HPDE6-E6E7 (cell line): Measurements from ENCODE around the gene DEPDC1.
"Not testable (repeated sequence)": the region's sequence is repeated elsewhere in the genome, so short reads cannot be mapped to it uniquely, and the experiment has no call there.

Experiments
- DNase-seq: peaks from one replicate; pipeline ENCODE4 v3.0.0; 2011; ENCODE audit warnings: missing footprints; ENCODE audit errors: extremely low spot score

Gene DEPDC1, protein sequence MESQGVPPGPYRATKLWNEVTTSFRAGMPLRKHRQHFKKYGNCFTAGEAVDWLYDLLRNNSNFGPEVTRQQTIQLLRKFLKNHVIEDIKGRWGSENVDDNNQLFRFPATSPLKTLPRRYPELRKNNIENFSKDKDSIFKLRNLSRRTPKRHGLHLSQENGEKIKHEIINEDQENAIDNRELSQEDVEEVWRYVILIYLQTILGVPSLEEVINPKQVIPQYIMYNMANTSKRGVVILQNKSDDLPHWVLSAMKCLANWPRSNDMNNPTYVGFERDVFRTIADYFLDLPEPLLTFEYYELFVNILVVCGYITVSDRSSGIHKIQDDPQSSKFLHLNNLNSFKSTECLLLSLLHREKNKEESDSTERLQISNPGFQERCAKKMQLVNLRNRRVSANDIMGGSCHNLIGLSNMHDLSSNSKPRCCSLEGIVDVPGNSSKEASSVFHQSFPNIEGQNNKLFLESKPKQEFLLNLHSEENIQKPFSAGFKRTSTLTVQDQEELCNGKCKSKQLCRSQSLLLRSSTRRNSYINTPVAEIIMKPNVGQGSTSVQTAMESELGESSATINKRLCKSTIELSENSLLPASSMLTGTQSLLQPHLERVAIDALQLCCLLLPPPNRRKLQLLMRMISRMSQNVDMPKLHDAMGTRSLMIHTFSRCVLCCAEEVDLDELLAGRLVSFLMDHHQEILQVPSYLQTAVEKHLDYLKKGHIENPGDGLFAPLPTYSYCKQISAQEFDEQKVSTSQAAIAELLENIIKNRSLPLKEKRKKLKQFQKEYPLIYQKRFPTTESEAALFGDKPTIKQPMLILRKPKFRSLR

DNA sequence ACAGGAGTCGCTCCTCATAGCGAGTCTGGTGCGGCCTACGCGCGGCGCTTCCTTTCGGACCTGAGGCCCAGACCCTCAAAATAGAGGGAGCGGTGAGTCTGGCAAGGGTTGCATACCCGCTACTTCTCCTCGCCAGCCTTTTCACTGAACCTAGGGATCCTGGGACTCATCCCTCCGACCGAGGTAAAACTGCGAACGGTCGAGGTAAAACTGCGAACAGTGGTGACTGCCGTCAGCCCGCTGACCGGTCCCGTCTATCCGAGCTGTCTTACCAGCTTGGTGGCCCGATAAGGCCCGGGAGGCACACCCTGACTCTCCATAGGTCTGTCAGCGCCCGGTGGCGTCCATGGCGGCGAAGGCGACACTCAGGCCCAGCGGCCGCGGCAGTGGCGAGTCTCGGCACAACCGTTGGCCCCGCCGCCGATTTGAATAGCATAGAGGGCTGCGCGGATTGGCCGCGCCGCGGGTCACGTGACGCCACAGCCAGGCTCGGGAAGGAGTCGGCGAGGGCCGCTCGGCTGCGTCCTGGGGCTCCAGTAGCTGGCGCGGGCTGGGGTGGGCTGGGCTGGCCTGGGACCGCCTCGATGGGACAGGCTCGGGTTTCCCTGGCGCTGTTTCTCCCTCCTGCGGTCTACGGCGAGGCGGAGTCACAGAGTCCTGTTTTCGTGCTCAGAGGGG is at the start of gene DEPDC1:
Gene DEPDC1 (minus strand): TSS at position 403 of the 678 bp plus-strand sequence. CDS start 83 bp downstream, at position 320.
- peak; percentile 93 for DNase-seq

DNA sequence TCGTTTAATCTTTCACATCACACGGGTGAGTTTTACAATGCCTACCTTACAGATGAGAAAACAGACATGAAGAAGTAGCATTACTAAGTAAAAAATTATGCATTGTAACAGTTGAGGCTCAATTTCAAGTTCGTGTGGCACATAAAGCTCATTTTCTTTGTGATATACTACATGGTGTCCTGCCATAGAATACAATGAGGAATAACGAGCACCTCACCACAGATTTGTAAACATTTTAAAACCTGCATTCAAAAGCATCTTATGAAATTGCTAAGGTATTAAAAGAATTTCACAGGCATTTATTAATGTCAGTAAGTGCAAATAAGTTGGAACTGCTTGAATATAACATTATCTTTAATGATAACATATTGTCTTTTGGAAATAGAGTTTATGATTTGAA is 47.8 kb upstream of the DEPDC1 start:
- DNase-seq: no peak

DNA sequence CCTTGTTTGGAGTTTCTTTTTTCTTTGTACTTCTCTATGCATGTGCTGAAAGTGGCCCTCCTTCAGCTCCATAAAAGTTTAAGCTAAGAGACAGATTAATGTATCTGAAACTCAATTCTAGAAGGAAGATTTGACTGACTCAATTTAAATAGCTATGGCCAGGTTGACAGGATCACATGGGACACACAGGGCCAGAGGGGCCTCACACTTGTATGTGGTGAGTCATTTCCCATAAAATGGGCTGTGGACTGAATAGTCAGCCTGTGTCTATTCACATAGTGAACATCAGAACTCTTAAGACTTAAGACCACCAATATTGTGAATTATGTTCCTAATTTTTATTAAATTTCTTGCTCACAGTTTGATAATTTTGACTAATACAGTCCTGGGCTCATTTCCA is 45.7 kb upstream of the DEPDC1 start:
- DNase-seq: no peak

DNA sequence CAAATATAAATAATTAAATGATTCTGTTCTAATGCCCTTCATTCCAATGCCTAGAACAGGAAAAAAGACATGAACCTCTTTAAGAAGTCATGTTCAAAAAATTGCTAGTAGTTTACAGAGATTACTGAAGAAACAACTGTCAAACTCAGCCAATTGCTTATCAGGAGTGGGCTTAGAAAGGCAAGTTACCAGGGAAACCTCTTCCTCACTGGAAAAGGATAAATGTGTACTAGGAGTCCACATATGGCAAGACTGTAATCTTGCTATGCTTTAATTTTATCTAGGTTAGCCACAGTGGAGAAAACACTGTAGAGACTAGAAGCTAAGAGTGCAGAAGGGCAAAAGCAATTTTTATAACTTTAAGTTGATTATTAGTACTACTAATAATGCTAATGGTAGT is 42.1 kb upstream of the DEPDC1 start:
- no peak for DNase-seq

DNA sequence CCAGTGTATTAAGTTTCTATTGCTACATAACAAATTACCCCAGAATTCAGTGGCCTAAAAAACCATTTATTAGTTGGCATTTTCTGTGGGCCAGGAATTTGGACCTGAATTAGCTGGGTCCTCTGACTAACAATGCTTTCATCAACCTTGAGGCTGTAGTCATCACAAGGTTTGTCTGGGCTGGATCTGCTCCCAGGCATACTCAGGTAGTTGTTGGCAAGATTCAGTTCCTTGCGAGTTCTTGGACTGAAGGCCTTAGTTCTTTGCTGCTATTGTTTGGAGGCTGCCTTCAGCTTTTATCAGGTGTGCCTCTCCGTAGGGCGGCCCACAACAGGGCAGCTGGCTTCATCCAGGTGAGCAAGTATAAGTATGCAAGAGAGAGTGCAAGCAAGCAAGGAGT is 31.4 kb upstream of the DEPDC1 start:
- peak; percentile 48 for DNase-seq

DNA sequence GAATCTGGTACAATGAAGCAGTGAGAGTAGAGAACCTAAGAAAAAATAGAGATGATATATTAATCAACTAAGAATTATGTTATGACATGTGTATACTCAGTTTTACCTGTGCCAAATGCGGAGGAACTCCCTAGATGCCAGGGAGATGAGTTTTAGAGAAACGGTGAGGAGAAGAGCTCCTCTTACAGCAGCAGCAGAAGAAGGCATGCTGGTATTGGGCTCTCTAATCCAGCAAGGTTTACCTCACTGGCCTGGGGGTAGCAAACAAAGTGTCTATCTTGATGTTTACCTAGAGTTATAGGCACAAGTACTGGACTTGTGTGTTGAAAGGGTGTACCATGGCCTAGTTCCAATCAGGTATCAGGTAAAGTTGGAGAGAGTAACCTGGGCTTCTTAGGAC is 28.9 kb upstream of the DEPDC1 start:
- DNase-seq: no peak

DNA sequence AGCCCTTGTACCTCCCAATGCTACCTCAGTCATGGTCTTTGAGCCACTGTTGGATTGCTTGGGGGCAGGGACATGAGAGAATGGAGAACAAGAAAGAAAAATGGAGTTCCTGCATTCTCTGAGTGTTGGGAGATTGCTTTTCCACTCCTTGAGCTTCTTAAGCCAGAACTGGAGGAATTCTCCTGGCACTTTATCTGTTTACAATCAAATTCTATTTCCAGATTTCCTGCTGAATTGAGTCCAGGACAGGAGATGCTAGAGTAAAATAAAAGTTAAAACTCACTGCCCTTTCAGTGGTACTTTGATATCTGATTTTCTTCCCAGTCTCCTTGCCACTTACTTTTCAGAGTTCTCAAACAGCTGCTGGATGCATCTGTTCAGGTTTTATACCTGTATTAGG is 24.4 kb upstream of the DEPDC1 start:
- DNase-seq: no peak

DNA sequence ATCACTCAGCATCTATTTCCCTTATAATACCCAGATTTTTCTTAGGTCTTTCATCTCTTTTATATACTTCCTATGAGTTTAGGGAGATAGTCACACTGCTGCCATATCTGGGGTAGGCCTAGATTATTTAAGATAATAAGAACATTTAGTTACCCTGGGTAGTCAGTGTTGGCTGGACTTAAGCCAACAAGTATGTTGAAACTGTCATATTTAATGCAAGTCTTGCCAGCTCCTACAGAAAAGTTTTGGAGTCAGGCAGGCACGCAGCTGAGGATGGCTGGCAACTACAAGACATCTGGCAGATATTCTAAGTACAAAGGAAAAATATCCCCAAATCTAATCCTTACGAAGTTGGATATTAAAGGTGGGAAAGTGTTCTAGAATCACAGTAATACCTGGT is 19.2 kb upstream of the DEPDC1 start:
- no peak for DNase-seq

DNA sequence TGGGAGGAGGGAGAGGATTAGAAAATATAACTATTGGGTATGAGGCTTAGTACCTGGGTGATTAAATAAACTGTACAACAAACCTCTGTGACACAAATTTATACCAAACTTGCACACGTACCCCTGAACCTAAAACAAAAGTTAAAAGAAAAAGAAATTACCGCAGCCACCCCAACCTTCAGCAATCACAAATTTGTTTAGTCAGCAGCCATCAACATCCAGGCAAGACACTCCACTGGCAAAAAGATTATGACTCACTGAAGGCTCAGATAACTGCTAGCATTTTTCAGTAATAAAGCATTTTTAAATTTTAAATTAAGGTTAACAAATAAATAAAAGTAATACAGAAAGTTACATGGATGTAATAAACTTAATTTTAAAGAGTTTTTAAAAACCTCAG is 14.4 kb upstream of the DEPDC1 start:
- DNase-seq: no peak

DNA sequence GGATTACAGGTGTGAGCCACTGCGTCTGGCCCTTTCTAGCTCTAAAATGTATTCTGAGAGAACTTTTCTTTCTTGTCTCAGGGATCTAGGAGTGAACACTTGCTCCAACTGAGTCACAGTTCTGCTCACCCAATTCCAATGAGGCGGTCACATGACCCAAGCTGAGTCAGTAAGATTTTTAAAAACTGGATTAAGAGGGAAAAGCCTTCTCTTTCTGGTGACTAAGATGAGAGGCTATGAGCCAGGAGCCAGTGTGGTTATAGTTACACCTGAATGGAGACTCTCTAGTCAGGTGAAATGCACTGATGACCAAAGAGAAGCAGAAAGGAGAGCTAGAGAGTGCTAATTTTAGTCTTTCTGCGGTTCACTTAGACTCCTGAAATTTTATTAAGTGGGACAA is 9.5 kb upstream of the DEPDC1 start:
- no peak for DNase-seq

DNA sequence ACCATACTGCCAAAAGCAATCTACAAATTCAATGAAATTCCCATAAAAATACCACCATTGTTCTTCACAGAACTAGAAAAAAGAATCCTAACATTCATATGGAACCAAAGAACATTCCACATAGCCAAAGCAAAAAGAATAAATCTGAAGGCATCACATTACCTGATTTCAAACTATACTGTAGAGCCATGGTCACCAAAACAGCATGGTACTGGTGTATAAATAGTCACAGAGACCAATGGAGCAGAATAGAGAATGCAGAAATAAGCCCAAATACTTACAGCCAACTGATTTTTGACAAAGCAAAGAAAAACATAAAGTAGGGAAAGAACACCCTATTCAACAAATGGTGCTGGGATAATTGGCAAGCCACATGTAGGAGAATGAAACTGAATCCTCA is 6.2 kb upstream of the DEPDC1 start:
- DNase-seq: no peak

DNA sequence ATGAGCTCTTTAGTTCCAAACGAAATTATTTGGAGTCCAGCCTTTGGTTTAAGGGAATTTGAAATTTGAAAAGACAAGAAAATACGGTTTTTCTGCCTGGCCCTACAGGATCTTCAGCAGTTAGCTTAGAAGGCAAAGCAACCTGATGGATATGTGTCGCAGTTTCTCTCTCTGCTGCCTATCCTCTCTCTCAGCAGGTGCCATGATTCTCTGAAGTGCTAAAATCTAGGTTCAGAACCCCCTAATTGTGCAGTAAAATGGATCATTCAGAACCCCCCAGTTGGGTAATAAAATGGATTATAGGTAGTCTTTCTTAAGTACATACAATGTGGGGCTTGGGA is 446 bp upstream of the DEPDC1 start:
- DNase-seq: no peak

DNA sequence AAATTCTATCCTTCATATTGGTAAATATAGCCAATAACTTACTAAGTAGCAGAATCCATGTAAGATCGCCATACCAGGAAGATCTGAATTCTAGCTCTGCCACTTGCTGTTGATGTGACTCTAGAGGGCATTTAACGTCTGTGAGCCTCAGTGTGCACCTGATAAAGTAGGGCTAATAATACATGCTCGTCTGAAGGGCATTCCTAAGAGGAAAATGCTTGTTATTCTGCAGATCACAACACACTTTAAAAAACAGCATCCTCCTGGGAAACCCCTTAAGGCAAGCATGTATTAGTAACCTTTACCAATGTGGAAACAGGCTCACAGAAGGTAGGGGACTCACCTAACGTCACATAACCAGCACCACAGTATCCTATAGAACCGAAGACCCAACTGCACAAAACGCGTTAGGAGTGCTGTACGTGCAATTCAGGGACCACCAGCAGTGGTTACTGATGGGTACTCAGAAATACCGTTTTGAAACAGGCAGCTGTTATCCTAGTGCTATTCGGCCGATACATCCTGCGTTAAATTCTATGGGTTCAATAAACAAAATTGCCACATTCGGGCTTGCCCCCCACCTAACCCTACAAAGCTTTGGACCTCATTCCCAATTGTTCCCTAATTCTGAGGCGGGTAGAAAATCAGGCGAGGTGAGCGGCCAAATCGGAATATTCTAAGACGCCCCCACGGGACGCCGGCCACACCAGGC is 758 bp downstream of the DEPDC1 start:
- DNase-seq: peak; percentile 38

DNA sequence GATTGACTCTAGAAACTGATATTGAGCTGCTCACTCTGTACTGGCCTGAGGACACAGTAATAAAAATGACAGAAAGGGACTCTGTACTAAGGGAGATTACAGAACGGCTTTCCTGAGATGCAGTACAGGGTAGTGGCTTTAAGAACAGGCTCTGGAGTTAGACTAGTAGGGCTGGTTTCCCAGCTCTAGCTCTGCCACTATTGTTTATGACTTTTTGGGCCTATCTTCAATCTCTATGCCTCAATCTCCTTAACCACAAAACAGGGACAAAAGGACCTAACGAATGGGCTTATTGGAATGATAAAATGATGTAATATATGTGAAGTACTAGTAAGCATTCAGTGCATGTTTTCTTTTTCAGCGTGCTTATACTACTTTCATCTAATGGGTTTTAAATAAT is 1.4 kb downstream of the DEPDC1 start:
- DNase-seq: no peak

DNA sequence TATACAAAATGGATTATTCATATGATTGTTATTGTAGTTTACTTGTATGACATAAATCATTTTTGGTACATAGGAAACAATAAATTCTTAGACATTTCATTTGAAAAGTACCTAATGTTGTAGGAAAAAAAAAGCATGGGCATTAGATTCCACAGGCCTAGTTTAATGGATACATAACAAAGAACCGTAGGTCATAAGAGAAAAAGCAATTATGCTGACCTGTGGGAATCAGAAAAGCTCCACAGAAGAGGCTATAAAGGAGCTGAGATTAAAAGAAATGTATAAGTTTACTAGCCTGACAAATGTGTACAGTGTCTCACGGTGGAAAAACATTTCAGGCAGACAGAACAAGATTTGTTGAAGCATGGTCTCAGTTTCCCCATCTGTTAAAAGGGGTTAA is 3.7 kb downstream of the DEPDC1 start:
- no peak for DNase-seq

DNA sequence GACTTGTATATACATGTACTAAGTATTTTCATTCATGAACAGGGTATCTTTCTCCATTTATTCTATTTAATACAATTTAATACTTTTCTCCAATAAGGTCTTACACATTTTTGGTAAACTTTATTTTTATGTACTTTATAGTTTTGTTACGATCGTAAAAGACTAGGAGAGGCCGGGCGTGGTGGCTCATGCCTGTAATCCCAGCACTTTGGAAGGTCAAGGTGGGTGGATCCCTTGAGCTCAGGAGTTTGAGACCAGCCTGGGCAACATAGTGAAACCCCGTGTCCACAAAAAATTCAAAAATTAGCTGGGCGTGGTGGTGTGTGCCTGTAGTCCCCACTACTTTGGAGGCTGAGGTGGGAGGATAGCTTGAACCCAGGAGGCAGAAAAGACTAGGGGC is 4.6 kb downstream of the DEPDC1 start:
- not testable (repeated sequence) for DNase-seq

DNA sequence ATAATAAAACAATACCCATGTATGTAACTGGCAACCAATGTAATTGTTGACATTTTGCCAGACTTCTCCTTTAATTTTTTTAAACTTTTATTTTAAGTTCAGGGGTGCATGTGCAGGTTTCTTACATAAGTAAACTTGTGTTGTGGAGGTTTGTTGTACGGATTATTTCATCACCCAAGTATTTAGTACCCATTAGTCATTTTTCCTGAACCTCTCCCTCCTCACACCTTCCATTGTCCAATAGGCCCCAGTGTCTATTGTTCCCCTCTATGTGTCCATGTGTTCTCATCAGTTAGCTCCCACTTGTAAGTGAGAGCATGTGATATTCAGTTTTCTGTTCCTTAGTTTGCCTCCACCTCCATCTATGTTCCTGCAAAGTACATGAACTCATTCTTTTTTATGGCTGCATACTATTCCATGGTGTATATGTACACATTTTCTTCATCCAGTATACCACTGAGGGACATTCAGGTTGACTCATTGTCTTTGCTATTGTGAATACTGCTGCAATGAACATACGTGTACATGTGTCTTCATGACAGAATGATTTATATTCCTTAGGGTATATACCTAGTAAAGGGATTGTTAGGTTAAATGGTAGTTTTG is 6.7 kb downstream of the DEPDC1 start:
- DNase-seq: no peak

DNA sequence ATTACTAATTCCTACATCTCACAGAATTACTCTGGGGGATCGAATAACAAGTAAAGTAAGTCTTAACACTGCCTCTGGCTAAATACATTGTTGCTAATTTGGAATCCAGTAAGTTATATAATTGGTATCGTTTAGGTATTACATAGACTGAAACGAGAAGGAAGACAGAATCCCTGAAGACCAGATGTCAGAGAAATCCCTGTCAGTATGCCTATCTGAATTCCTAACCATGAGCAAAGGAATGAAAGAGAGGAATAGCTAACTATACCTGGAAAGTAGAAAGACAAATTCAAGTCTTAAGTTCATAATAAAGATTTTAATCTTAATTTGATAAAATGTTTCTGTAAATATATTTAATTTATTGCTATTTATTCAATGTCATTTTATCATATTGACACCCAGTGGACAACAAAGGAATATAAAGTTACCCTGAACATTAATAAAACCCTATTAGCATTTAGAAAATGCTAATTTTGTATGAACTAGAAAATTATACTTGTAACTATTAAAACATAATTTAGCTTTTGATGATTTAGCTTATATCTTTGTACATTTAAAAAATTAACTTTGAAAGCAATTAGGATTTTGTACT is 11.4 kb downstream of the DEPDC1 start:
- DNase-seq: no peak

DNA sequence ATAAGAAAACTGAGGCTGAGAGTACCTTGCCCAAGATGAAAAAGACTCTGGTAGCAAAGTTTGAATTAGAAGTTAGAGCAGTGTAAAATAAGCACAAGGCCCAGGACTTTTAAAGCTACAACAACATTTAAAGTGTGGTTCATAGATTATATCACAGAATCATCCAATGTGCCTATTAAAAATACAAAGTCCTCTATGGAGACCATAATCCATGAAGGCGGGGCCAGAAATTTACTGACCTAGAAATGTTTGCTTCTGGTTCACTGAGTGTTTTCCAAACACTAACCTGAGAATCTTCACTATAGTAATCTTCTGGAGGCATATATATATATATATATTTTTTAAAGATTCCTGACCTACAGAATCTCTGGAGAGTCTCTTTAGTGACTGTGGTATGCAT is 12.3 kb downstream of the DEPDC1 start:
- no peak for DNase-seq

DNA sequence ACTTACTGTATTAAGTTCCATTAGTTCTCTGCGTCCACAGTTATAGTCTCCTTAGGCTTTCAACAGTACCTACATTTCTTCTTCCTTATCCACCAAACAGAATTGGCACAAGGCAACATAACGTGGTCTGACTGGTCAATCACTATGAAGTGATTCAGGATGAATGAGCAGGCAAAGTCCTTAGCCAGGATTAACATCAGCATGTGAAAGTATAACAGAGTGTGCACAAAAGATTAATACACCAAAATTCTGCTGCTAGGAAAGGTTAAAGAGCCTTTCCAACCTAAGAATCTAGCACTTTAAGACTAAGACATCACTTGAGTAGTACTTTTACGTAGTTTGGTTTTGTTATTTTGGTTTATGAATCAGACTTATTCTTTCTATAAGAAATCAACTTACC is 15.8 kb downstream of the DEPDC1 start:
- DNase-seq: no peak

DNA sequence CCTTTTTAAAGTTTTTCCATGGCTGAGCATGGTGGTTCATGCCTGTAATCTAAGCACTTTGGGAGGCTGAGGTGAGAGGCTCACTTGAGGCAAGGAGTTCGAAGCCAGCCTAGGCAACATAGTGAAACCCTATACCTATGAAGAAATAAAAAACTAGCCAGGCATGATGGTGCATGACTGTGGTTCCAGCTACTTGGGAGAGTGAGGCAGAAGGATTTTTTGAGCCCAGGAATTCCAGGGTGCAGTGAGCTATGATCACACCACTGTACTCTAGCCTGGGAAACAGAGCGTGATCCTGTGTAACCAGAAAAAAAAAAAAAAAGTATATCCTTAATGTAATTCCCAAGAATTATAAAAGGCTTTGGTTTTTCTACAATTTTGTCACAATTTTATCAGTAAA is 17.4 kb downstream of the DEPDC1 start:
- no peak for DNase-seq
